Esophagus muscularis mucosa (tissue), 4 donors: Measurements from ENCODE around the gene GGCX. TPM values are rescaled to one million over a fixed set of nuclear protein-coding genes. Genes with fewer than 3 reads are reported as not detected.

Experiments
- DNase-seq: peaks from one replicate; pipeline ENCODE4 v3.0.0-alpha.2; 2017; ENCODE audit errors: extremely low spot score
- H3K27ac ChIP-seq, 4 donors: fragments of 200-600 bp; sonication (generic); replicated peaks in 1 of 4; 1 replicate in 3 of 4; 2 replicates in 1 of 4; pipeline ENCODE4 v1.5.1; 2016 to 2019; ENCODE audit warnings: mild to moderate bottlenecking in 1 of 4
- H3K27me3 ChIP-seq, 4 donors: fragments of 200-600 bp; sonication (generic); one replicate each; pipeline versions ENCODE4 v1.5.1 to v1.6.0; 2016 to 2019
- H3K36me3 ChIP-seq, 4 donors: fragments of 200-600 bp; sonication (generic); one replicate each; pipeline ENCODE4 v1.5.1; 2016 to 2019
- H3K4me1 ChIP-seq, 4 donors: fragments of 200-600 bp; sonication (generic); one replicate each; pipeline ENCODE4 v1.5.1; 2016 to 2019
- H3K4me3 ChIP-seq, 4 donors: fragments of 200-600 bp; sonication (generic); 1 replicate in 2 of 4; 2 replicates in 2 of 4; pipeline ENCODE4 v1.5.1; 2016 to 2019; ENCODE audit warnings: mild to moderate bottlenecking in 4 of 4, moderate library complexity in 1 of 4
- H3K9me3 ChIP-seq, 4 donors: fragments of 200-600 bp; sonication (generic); 1 replicate in 3 of 4; 2 replicates in 1 of 4; pipeline ENCODE4 v1.5.1; 2016 to 2019
- CTCF ChIP-seq, 3 experiments: fragments of 200-600 bp in 2 of 3; fragments of 450-650 bp in 1 of 3; sonication (generic) in 2 of 3; IDR thresholded peaks; one replicate each; pipeline ENCODE4 v1.5.1; 2017 to 2019; ENCODE audit warnings: antibody characterized with exemption in 3 of 3, mild to moderate bottlenecking in 2 of 3, moderate library complexity in 1 of 3
- EP300 ChIP-seq: sonication (generic); formaldehyde crosslinking; IDR thresholded peaks from one replicate; pipeline ENCODE4 v1.6.1; 2017; ENCODE audit warnings: antibody characterized with exemption
- POLR2A ChIP-seq: fragments of 450-650 bp; IDR thresholded peaks from one replicate; pipeline ENCODE4 v1.6.1; 2017; ENCODE audit warnings: antibody characterized with exemption, moderate library complexity, mild to moderate bottlenecking, low read depth
- POLR2AphosphoS5 ChIP-seq, 2 donors: sonication (generic); formaldehyde crosslinking; IDR thresholded peaks; one replicate each; pipeline ENCODE4 v1.6.1; 2017; ENCODE audit warnings: antibody characterized with exemption in 2 of 2
- WGBS: methylation state at CpG from one replicate; pipeline ENCODE4 v1.1.5; 2018; 5-methylcytosine and 5-hydroxymethylcytosine counted together
- intact Hi-C: fragments of 100-400 bp; cut with DNase I; formaldehyde crosslinking; loops from one replicate; pipeline ENCODE4 v1.15.1; 2023
- total RNA-seq, 4 donors: library from RNA; depleted of rRNA; stranded (reverse); fragments of >200 nt; gene quantifications; one replicate each; pipeline versions ENCODE4 v1.1.0 to v1.2.1, GENCODE V29; 2016

The GGCX gene
- total RNA-seq, 4 donors from 2014 or later, result 15.0 to 25.3 (median 19.5) TPM

GRCh38 chr2:85580206-85580605, 18.9 kb upstream of the GGCX start:
- 87% methylated on average over 3 of the region's 3 CpGs for WGBS
- Histone ChIP-seq H3K27ac (peak overlapping the region in 2 of 4 donors; percentile 68 to 74), H3K27me3 (no peaks in the 10 kb centered on the region), H3K4me3 (no peak overlapping the region), H3K36me3 (no peaks in the 10 kb centered on the region), H3K4me1 (peaks cover 33 to 62% (median 57%) of the 10 kb centered on the region in 4 donors), H3K9me3 (no peaks in the 10 kb centered on the region)
- intact Hi-C loops, result no loop called here
- no peak for TF ChIP-seq EP300
- TF ChIP-seq POLR2AphosphoS5 (IDR thresholded peaks at IDR 0.05), result no peak
- TF ChIP-seq POLR2A, result no peak
- no peak for TF ChIP-seq CTCF (IDR thresholded peaks at IDR 0.05)
- DNase-seq, result no peak

- Histone ChIP-seq H3K36me3 (no peaks in the 10 kb centered on the region), H3K9me3 (no peaks in the 10 kb centered on the region), H3K27ac (peak overlapping the region; percentile 53 to 74 (median 70)), H3K27me3 (no peaks in the 10 kb centered on the region), H3K4me3 (peak overlapping the region in 2 of 4 donors; percentile 36 to 54), H3K4me1 (peaks cover 26 to 54% (median 49%) of the 10 kb centered on the region in 4 donors)
- intact Hi-C loops, result no loop called here
- DNase-seq, result no peak
- no peak for TF ChIP-seq CTCF (IDR thresholded peaks at IDR 0.05)
- TF ChIP-seq POLR2AphosphoS5 (IDR thresholded peaks at IDR 0.05), result no peak
- TF ChIP-seq EP300, result no peak
- TF ChIP-seq POLR2A, result no peak
- 56% methylated on average over 6 of the region's 6 CpGs for WGBS
Observed at GRCh38 chr2:85579266-85579935, 18.1 kb upstream of the GGCX start.

- H3K27me3 ChIP-seq, result no peaks in the 10 kb centered on the region
- TF ChIP-seq EP300 (no peak), CTCF (IDR thresholded peaks at IDR 0.05) (no peak), POLR2AphosphoS5 (IDR thresholded peaks at IDR 0.05) (peak in 1 of 2 donors; percentile 44), POLR2A (no peak)
- WGBS, result 57% methylated on average over 14 of the region's 19 CpGs
- H3K27ac ChIP-seq, result peak overlapping the region; percentile 53 to 74 (median 70)
- H3K36me3 ChIP-seq, result no peaks in the 10 kb centered on the region
- peaks cover 21 to 45% (median 41%) of the 10 kb centered on the region in 4 donors for H3K4me1 ChIP-seq
- peak overlapping the region; percentile 34 to 54 (median 36) for H3K4me3 ChIP-seq
- no peak for DNase-seq
- no peaks in the 10 kb centered on the region for H3K9me3 ChIP-seq
- intact Hi-C loops, result no loop called here
Observed at GRCh38 chr2:85578243-85579180, 17.2 kb upstream of the GGCX start.

- Histone ChIP-seq H3K4me1 (peaks cover 20 to 42% (median 38%) of the 10 kb centered on the region in 4 donors), H3K27me3 (no peaks in the 10 kb centered on the region), H3K36me3 (no peaks in the 10 kb centered on the region), H3K4me3 (peak within 1 kb of the TSS; percentile 34 to 54 (median 36)), H3K27ac (peak within 1 kb of the TSS; percentile 53 to 74 (median 70)), H3K9me3 (no peaks in the 10 kb centered on the region)
- intact Hi-C loops, result no loop called here
- TF ChIP-seq EP300 (no peak), POLR2AphosphoS5 (IDR thresholded peaks at IDR 0.05) (no peak), POLR2A (no peak)
- 60% methylated on average over 17 of the region's 19 CpGs for WGBS
- DNase-seq, result no peak
Observed at GRCh38 chr2:85577386-85578242, 16.3 kb upstream of the GGCX start, which contains the start of gene VAMP8. Gene VAMP8, plus strand, starts transcription at chr2:85577586. Its CDS starts 61 bp downstream, at chr2:85577647.
